T-helper 1 cell treated with Interleukin-12 subunit alpha and Interleukin-12 subunit beta and Interleukin-4 antibody, amounts not matched to agents 30 ng/mL and 1 ng/mL, for 36 hours (primary cell): ENCODE data around the gene ENOSF1. TPM values are rescaled to one million over a fixed set of nuclear protein-coding genes. Genes with fewer than 3 reads are reported as not detected.

Source experiments
- intact Hi-C: fragments of 100-400 bp; cut with micrococcal nuclease; formaldehyde crosslinking; loops from one replicate; pipeline ENCODE4 v1.15.1; 2024
- total RNA-seq: library from RNA; stranded (reverse); gene quantifications from 2 replicates; pipeline ENCODE4 v1.2.3, GENCODE V29; 2022

The ENOSF1 gene
- total RNA-seq, 1 donor from 2014 or later, result 77.3 TPM

- intact Hi-C loops, result no loop called here
Observed at GRCh38 chr18:644395-645004, 67.9 kb downstream of the ENOSF1 start.

- intact Hi-C loops, result no loop called here
Observed at GRCh38 chr18:641224-641623, 71.2 kb downstream of the ENOSF1 start.

DNA sequence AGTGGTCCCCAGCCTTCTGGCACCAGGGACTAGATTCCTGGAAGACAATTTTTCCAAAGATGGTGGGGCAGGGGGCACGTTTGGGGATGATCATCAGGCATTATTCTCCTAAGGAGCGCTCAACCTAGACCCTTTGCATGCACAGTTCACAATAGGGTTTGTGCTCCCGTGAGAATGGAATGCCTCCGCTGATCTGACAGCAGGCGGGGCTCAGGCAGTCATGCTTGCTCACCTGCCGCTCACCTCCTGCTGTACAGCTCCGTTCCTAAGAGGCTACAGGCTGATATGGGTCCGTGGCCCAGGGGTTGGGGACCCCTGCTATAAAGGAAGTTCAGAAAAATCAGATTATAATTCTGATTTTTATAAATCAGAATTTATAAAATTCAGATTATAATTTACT is 77.3 kb downstream of the ENOSF1 start:
- intact Hi-C loops, result no loop called here

GRCh38 chr18:634551-635045 is 77.8 kb downstream of the ENOSF1 start:
- intact Hi-C loops, result no loop called here

DNA sequence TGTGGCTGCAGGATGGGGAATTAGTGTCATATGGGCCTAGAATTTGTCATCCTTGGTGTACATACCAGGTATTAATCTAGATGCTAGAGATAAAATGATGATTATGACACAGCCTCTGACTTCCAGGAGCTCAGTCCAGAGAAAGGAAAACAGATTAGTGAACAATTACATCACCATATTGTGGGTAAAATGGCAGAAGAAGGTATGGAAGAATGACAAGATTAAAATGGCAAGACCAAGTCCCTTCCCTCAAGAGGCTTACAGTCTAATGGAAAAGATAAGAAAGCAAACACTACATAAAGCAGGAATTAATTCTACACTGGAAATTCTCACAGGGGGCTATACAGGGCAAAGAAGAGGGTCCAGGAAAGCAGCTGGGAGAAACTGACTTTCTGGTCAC is 80.9 kb downstream of the ENOSF1 start:
- intact Hi-C loops, result no loop called here

DNA sequence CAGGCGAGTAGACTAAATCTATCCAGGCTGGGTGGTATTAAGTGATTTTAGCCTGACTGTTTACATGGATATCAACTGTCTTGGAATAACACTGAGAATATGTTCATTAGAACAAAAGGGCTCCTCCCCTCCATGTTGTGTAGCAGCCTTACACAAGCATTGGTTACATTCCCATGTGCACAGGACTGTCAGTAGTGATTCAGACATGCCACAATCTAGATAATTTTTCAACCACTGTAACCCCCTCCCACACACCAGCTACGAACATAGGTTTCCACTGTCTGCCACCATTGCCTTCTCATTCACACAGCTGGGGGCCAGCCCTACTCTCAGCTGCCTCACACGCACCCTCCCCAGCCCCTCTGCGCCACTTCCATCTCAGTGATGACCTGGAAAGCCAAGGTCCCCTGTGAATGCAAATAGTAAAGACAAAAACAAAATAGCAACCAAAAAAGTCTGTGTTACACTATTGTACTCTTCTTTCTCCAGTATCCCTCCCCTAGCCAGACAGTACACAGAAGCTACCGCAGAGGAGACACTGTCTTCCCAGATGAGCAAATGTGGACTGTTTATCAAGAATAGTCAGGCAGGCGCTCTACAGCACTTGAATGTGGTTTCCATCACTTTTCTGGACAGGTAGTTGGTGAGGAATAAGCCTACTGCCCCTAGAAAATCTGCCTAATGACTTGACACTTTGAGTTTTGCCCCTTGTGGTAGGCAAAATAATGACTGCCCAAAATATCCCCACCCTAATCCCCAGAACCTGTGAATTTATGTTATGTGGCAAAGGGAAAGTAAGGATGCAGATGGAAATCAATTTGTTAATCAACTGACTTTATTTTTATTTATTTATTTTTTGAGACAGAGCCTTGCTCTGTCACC is 82.9 kb downstream of the ENOSF1 start:
- intact Hi-C loops, result no loop called here

DNA sequence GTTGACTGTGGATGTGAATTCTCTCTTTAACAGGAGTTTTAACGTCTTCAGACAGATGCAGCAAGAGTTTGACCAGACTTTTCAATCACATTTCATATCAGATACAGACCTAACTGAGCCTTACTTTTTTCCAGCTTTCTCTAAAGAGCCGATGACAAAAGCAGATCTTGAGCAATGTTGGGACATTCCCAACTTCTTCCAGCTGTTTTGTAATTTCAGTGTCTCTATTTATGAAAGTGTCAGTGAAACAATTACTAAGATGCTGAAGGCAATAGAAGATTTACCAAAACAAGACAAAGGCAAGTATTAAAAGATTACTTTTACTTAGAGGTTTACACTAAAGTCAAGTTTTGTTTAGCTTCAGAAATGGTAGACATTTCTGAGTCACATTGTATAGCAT is 85.2 kb downstream of the ENOSF1 start:
- intact Hi-C loops, result no loop called here

- intact Hi-C loops, result loop anchor here (1.0 to 2.0 kb wide), 8 partner anchors 27 to 337 kb away; partner anchors contain the start of genes ENOSF1 and TYMS
Observed at GRCh38 chr18:623761-624620, 88.4 kb downstream of the ENOSF1 start.

GRCh38 chr18:622289-622688 is 90.1 kb downstream of the ENOSF1 start:
- intact Hi-C loops, result no loop called here

DNA sequence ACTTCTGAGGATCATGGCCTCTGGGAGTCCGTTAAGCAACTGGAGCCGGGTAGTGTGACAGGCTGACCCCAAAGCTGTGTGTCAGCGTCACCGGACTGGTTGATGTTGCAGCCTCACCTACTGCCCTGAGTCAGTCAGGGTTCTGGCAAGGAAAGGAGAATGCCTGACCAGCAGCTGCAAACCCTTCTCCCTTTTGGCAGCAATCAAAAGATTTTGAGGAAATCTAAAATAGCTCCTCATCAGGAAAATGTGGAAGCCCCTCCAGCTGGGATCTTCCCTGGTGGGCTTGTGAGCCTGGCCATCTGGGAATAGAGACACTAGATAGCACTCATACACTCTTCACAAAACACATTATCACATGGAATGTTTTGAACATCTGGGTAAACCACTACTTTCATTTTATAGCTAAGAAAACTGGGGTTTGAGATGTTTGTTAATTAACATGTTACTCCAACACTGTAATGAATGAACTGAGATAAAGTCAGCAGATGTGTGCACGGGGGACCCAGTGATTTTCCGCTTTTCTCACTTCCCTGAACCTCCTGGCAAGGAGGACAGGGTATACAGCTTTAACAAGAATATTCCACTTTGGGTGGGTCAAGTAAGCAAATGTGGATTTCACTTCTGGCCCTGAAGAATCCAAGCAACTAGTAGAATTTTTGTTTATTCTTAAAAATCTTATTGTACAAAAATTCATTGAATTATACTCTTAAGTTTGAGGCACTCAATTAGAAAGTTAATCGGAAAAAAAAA is 91.0 kb downstream of the ENOSF1 start:
- intact Hi-C loops, result no loop called here

Other genes with a start within 250 kb of the ENOSF1 start
- not detected in 2 replicates for gene COLEC12, start 211.9 kb downstream of the ENOSF1 start, total RNA-seq
- not detected in 2 replicates for gene CETN1, start 132.2 kb downstream of the ENOSF1 start, total RNA-seq
- not detected in 2 replicates for gene CLUL1, start 115.6 kb downstream of the ENOSF1 start, total RNA-seq
- 213 and 224 TPM in 2 replicates for gene TYMS, start 55.0 kb downstream of the ENOSF1 start, total RNA-seq
- gene YES1, start 99.6 kb upstream of the ENOSF1 start, total RNA-seq, result 11.2 and 12.8 TPM in 2 replicates
- gene ADCYAP1, start 192.2 kb upstream of the ENOSF1 start, total RNA-seq, result not detected in 2 replicates